GM18907 (cell line): ENCODE results near the gene DUSP7.

ENCODE experiments used
- ATAC-seq: cut with Tn5 transposase; IDR thresholded peaks from one replicate; pipeline ENCODE4 v1.9.1; 2021; ENCODE audit warnings: mild to moderate bottlenecking, moderate library complexity; ENCODE audit not compliant: unreplicated experiment

DUSP7 gene

DNA sequence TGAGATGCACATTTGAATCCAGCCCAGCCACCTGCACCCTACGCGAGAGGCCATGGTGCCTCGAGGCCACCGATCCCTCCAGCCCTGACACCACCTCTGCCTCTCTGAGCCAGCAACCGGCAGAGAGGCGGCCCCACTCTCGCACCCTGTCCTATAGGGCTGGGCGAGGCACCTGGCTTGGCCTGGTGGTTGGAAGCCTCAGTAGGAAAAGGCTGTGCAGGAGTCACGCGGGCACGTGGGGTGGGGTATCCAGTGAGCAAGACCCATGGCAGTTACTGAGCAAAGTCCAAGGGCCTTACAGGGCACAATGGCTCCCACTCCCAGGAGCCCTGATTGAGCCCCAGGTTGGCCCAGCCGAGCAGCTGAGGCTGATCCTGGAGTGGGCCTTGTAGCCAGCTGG is 12.4 kb upstream of the DUSP7 start:
- no peak for ATAC-seq

GRCh38 chr3:52068055-52068571 is 11.7 kb upstream of the DUSP7 start:
- ATAC-seq: no peak

DNA sequence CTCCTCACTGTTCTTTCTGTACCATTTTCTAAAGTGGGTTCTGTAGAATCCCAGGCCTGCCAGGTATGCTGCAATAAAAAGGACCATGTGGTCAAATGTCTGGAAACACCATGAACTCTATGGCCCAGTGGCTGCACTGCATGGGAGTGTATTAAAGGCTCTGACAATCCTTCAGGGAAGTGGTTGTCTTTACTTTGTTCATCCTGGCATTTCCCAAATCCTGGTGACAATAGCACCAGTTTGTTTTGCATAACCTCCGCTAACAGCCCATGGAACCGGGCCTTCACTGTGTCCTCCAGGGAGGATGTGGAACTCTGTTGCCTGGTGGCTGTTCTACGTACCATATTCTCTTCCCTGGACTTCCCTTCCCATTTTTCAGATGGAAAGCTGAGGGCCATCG is 11.2 kb upstream of the DUSP7 start:
- ATAC-seq: no peak

GRCh38 chr3:52067046-52067445 is 10.7 kb upstream of the DUSP7 start:
- no peak for ATAC-seq

- ATAC-seq: no peak
These were observed 8.9 kb upstream of the DUSP7 start for GRCh38 chr3:52065264-52065756.

- ATAC-seq: no peak
These were observed 8.2 kb upstream of the DUSP7 start for GRCh38 chr3:52064561-52064960.

GRCh38 chr3:52063026-52063723 is 6.8 kb upstream of the DUSP7 start:
- ATAC-seq: no peak

GRCh38 chr3:52062505-52062904 is 6.1 kb upstream of the DUSP7 start:
- ATAC-seq: no peak

DNA sequence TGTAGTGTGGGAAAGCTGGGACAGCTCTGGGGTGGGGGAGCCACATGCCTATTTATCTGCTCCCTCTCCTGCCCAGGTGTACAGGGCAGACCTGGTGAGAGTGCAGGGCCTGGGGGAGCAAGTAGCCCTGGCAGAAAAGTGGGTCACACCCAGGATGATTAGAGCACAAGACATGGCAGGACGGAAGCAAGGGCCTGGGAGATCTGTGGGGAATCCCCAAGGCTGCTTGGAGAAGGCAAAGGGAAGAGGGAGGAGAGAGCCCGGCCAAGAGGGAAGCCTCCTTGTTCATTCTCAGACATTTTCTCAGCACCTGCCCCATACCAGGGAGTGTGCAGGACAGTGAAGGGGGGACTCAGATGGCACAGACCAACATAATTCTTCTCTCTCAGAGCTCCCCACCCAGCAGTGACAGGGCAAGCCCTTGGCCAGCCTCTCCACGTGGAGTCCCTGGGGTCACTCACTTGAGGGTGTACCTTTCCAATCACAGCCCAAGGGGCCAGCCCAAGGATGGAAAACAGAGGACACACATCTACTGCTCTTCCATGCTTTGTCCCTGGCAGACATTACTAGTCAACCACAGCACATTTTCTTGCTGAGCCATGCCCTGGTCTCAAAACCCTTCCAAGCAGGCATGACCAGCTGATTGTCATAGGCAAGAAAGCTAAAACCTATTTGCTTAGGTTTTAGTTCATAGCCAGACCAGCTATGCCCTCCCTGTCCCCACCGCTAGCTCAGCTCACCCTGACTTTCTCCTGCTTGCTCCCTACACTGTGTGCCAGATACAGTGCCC is 4.9 kb upstream of the DUSP7 start:
- ATAC-seq: no peak

- ATAC-seq: no peak
These were observed 3.4 kb upstream of the DUSP7 start for GRCh38 chr3:52059781-52060180.

DNA sequence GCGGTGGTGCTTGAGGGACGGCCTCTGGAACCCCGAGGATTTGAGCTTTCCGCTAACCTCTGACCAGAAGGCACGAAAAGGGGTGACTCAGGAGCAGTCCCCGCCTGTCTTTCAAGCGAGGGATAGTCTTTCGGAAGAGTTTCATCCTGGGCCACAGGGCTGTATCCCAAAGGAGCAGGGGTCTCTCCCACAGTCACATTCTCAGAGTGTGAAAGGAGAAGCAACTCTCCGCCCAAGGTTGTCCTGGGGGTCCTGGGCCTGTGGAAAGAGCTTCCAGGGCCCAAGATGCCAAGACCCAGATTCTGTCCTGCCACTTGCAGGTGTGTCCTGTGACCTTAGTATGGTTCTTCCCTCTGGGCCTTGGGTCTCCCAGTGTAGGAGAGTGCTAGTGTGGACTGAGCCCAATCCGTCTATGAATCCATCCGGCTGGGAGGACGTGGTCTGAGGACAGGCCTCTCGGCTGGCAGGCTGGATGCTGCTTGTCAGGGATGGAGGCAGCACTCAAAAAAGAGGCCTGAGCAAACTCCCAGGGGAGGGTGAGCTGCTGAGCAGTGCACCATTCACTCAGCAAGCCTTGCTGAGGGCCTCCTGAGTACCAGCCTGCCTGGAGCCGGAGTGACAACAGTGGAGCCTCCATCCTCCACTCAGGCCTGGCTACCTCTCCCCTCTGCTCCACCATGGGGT is 1.6 kb upstream of the DUSP7 start:
- no peak for ATAC-seq

DNA sequence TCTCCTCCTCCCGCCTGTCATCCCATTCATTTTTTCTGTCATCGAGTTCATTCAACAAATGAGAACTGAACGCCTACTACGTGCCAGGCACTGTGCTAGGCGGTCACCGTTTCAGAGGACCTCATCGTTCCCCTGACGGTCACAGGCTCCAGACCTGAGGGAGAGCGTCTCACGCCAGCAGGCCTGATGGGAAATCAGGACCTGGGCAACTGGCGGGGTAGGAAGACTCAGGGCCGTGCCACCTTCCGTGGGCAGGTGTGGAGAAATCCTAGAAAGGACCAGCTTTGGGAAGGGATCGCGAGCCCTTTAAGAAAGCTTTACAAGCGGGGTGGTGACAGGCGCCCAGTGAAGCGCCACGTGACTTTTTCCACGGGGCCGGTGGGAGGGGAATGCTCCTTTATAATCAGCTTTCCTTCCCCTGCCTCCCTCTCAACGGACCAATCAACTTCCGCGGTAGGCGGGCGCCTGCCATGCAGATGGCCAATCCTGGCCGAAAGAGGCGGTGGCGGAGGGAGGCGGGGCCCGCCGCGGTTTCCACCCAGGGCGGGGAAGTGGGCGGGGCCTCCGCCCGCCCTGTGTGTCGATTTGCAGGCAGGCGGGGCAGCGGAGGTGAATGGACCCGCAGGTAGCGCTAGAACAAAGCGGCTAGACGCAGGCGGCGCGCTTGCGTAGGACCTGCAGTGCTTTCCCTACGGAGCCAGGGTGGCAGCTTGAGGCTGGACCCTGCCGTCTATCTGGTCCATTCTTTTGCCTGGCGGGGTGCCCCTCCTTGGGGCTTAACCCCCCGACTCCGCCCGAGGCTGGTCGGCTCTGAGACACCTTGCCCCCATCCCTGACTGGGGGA is 819 bp upstream of the DUSP7 start:
- peak; percentile 74 for ATAC-seq

GRCh38 chr3:52055537-52056351 is 627 bp downstream of the DUSP7 start:
- peak; percentile 21 for ATAC-seq

GRCh38 chr3:52054661-52055511 is 1.5 kb downstream of the DUSP7 start:
- no peak for ATAC-seq

DNA sequence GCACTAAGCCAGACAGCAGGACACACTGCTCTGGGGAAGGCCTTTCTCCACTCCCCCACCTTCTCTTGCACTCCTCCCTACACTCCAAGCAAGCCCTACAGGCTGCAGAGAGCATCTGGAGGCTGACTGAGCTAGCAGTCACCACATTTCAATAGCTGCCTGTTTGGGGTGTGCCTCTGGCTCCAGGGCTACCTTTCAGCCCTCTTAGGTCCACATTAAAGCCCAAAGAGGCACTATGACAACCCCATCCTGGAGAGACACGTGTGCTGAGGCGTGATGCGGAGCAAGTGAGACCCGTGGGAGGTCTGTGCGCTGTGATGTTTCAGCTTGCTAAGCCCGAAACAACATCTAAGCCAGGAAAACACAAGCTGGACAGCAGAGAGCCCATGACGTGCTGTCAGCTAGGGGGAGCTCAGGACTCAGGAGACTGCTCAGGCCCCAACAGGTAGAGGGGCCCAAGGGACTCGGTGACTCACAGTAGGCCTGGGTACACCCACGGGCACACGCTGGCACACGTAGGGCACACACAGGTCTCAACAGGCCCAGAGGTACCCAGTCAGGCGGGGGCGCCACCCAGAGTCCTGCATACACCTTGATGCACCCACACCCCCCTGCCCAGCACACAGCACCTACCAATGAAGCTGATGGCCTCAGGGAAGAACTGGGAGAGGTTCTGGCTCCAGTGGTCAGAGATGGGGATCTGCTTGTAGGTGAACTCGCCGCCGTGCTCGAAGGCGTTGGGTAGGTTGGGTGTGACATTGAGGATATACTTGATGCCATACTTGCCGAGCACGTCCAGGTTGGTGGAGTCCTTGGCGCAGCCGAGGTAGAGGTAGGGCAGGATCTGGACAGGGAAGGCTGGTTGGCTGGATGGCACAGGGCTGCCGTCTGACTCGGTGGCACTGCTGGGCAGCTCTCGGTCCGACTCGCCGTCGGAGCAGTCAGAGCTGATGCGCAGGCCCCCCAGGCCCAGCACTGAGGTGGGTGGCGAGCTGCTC is 2.8 kb downstream of the DUSP7 start:
- no peak for ATAC-seq

- ATAC-seq: no peak
These were observed 3.5 kb downstream of the DUSP7 start for GRCh38 chr3:52052831-52053306.

DNA sequence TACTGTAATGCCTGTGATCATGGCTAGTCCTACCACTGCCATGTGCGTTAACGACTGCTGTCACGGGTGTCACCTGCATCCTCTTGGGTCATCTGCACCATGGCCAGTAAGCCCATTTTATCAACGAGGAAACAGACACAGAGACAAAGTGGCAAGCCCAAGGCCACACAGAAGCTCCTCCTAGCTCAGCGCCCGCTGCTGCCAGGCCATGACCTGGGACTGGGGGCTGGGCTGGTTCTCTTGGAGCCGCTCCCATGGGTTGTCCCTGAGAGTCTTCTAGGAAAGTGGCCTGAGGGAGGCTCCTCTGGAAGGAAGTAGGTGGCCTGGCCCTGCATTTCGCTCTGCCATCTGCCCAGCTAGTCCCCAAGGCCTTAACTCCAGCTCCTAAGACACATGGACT is 4.9 kb downstream of the DUSP7 start:
- ATAC-seq: no peak
